ENCODE measurements around the gene BICRAL. TPM values are rescaled to one million over a fixed set of nuclear protein-coding genes. Genes with fewer than 3 reads are reported as not detected.

Gene BICRAL
- total and polyA plus RNA-seq, 2 experiments from 2014 or later: 2.5 to 5.4 TPM

GRCh38 chr6:42742116-42742894, 39.5 kb upstream of the BICRAL start:
- H3K36me3 ChIP-seq (ENCODE audit: low read depth): no peaks in the 10 kb centered on the region

GRCh38 chr6:42744351-42744893, 37.4 kb upstream of the BICRAL start:
- H3K79me2 ChIP-seq (ENCODE audit: insufficient read depth): peaks cover 30% of the 10 kb centered on the region
- H3K4me3 ChIP-seq: peak overlapping the region; percentile 94
- H3K27me3 ChIP-seq (replicated peaks; ENCODE audit: insufficient read depth): no peaks in the 10 kb centered on the region
- peak; percentile 68 for DNase-seq
- no peaks in the 10 kb centered on the region for H3K9me3 ChIP-seq (ENCODE audit: low read depth)
- no peaks in the 10 kb centered on the region for H3K9me2 ChIP-seq (ENCODE audit: insufficient read depth)
- H3K36me3 ChIP-seq (ENCODE audit: low read depth): no peaks in the 10 kb centered on the region
- H2AFZ ChIP-seq: peak overlapping the region; percentile 11; the same call in 1 of the 2 replicates
- TF ChIP-seq EZH2phosphoT487 (IDR thresholded peaks at IDR 0.05; ENCODE audit: insufficient read depth, low read depth) (no peak), EZH2 (IDR thresholded peaks at IDR 0.05; ENCODE audit: insufficient read depth, poor library complexity, severe bottlenecking) (no peak)
- in situ Hi-C loops (cut with MboI): no loop called here
- H3K27ac ChIP-seq: peak overlapping the region; percentile 88
- peaks cover 19% of the 10 kb centered on the region for H3K4me1 ChIP-seq (ENCODE audit: insufficient read depth)
- peak overlapping the region; percentile 95 for H3K9ac ChIP-seq
- no peaks in the 10 kb centered on the region for H4K20me1 ChIP-seq (ENCODE audit: insufficient read depth)
- H3F3A ChIP-seq (ENCODE audit: insufficient read depth): peaks cover 30% of the 10 kb centered on the region
- H3K4me2 ChIP-seq (ENCODE audit: unreplicated experiment): peak overlapping the region; percentile 98
- WGBS, 2 experiments (ENCODE audit: low coverage in 1 of 2, low lambda C conversion rate in 2 of 2, missing lambda C conversion rate in 2 of 2): 14 to 16% methylated on average over 21 of the region's 21 CpGs

More at GRCh38 chr6:42742116-42742894, 39.5 kb upstream of the BICRAL start:
- Histone ChIP-seq H3K4me2 (ENCODE audit: unreplicated experiment) (no peak overlapping the region), H3K4me3 (no peak overlapping the region), H3K27me3 (replicated peaks; ENCODE audit: insufficient read depth) (no peaks in the 10 kb centered on the region), H3K79me2 (ENCODE audit: insufficient read depth) (peaks cover 30% of the 10 kb centered on the region), H3K9ac (no peak overlapping the region), H3K4me1 (ENCODE audit: insufficient read depth) (peaks cover 13% of the 10 kb centered on the region), H3K9me2 (ENCODE audit: insufficient read depth) (no peaks in the 10 kb centered on the region), H3F3A (ENCODE audit: insufficient read depth) (peaks cover 14% of the 10 kb centered on the region), H3K9me3 (ENCODE audit: low read depth) (no peaks in the 10 kb centered on the region), H4K20me1 (ENCODE audit: insufficient read depth) (no peaks in the 10 kb centered on the region), H3K27ac (0 out of 2 replicates have a peak overlapping the region, but pooled peaks have one; percentile 13), H2AFZ (no peak overlapping the region)
- in situ Hi-C loops (cut with MboI): no loop called here
- WGBS, 2 experiments (ENCODE audit: low coverage in 1 of 2, low lambda C conversion rate in 2 of 2, missing lambda C conversion rate in 2 of 2): 60 to 73% methylated on average over 5 of the region's 5 CpGs
- DNase-seq: peak; percentile 49
- TF ChIP-seq EZH2phosphoT487 (IDR thresholded peaks at IDR 0.05; ENCODE audit: insufficient read depth, low read depth) (no peak), EZH2 (IDR thresholded peaks at IDR 0.05; ENCODE audit: insufficient read depth, poor library complexity, severe bottlenecking) (no peak)

- Histone ChIP-seq H3K4me3 (peak overlapping the region; percentile 94), H3K4me1 (ENCODE audit: insufficient read depth) (peaks cover 19% of the 10 kb centered on the region), H3K9me3 (ENCODE audit: low read depth) (no peaks in the 10 kb centered on the region), H3K4me2 (ENCODE audit: unreplicated experiment) (peak overlapping the region; percentile 98), H3K36me3 (ENCODE audit: low read depth) (no peaks in the 10 kb centered on the region), H3K79me2 (ENCODE audit: insufficient read depth) (peaks cover 30% of the 10 kb centered on the region), H3K9me2 (ENCODE audit: insufficient read depth) (no peaks in the 10 kb centered on the region), H3K9ac (peak overlapping the region; percentile 95), H3K27me3 (replicated peaks; ENCODE audit: insufficient read depth) (no peaks in the 10 kb centered on the region), H2AFZ (peak overlapping the region; percentile 82), H3F3A (ENCODE audit: insufficient read depth) (peaks cover 30% of the 10 kb centered on the region), H3K27ac (peak overlapping the region; percentile 88), H4K20me1 (ENCODE audit: insufficient read depth) (no peaks in the 10 kb centered on the region)
- in situ Hi-C loops (cut with MboI): no loop called here
- WGBS, 2 experiments (ENCODE audit: low coverage in 1 of 2, low lambda C conversion rate in 2 of 2, missing lambda C conversion rate in 2 of 2): 1 to 4% methylated on average over 29 of the region's 29 CpGs
- TF ChIP-seq EZH2phosphoT487 (IDR thresholded peaks at IDR 0.05; ENCODE audit: insufficient read depth, low read depth) (no peak), EZH2 (IDR thresholded peaks at IDR 0.05; ENCODE audit: insufficient read depth, poor library complexity, severe bottlenecking) (no peak)
- DNase-seq: peak; percentile 61
These were observed 36.7 kb upstream of the BICRAL start for GRCh38 chr6:42745083-42745639.

GRCh38 chr6:42745640-42746462, 36.0 kb upstream of the BICRAL start, which contains the start of gene TBCC:
TBCC (minus strand) TSS chr6:42746103; CDS start chr6:42746073, 30 bp downstream.
- peaks cover 16% of the 10 kb centered on the region for H3K4me1 ChIP-seq (ENCODE audit: insufficient read depth)
- peak within 1 kb of the TSS; percentile 98 for H3K9ac ChIP-seq
- TF ChIP-seq EZH2 (IDR thresholded peaks at IDR 0.05; ENCODE audit: insufficient read depth, poor library complexity, severe bottlenecking) (no peak), EZH2phosphoT487 (IDR thresholded peaks at IDR 0.05; ENCODE audit: insufficient read depth, low read depth) (no peak)
- peak; percentile 99 for DNase-seq
- peaks cover 30% of the 10 kb centered on the region for H3F3A ChIP-seq (ENCODE audit: insufficient read depth)
- no peaks in the 10 kb centered on the region for H3K27me3 ChIP-seq (replicated peaks; ENCODE audit: insufficient read depth)
- H3K4me3 ChIP-seq: peak within 1 kb of the TSS; percentile 94
- no peaks in the 10 kb centered on the region for H3K9me2 ChIP-seq (ENCODE audit: insufficient read depth)
- H3K27ac ChIP-seq: peak within 1 kb of the TSS; percentile 96
- no peaks in the 10 kb centered on the region for H4K20me1 ChIP-seq (ENCODE audit: insufficient read depth)
- peak within 1 kb of the TSS; percentile 99 for H3K4me2 ChIP-seq (ENCODE audit: unreplicated experiment)
- no peaks in the 10 kb centered on the region for H3K9me3 ChIP-seq (ENCODE audit: low read depth)
- H3K36me3 ChIP-seq (ENCODE audit: low read depth): no peaks in the 10 kb centered on the region
- peaks cover 30% of the 10 kb centered on the region for H3K79me2 ChIP-seq (ENCODE audit: insufficient read depth)
- peak within 1 kb of the TSS; percentile 90 for H2AFZ ChIP-seq
- WGBS, 2 experiments (ENCODE audit: low coverage in 1 of 2, low lambda C conversion rate in 2 of 2, missing lambda C conversion rate in 2 of 2): 1% methylated on average over 50 to 57 of the region's 57 CpGs
- in situ Hi-C loops (cut with MboI): no loop called here
